ENCODE results near the gene TCEAL9. TPM values are rescaled to one million over a fixed set of nuclear protein-coding genes. Genes with fewer than 3 reads are reported as not detected.

The TCEAL9 gene, protein sequence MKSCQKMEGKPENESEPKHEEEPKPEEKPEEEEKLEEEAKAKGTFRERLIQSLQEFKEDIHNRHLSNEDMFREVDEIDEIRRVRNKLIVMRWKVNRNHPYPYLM
- total RNA-seq = 10 to 100 TPM; 43.3 to 56.9 TPM

DNA sequence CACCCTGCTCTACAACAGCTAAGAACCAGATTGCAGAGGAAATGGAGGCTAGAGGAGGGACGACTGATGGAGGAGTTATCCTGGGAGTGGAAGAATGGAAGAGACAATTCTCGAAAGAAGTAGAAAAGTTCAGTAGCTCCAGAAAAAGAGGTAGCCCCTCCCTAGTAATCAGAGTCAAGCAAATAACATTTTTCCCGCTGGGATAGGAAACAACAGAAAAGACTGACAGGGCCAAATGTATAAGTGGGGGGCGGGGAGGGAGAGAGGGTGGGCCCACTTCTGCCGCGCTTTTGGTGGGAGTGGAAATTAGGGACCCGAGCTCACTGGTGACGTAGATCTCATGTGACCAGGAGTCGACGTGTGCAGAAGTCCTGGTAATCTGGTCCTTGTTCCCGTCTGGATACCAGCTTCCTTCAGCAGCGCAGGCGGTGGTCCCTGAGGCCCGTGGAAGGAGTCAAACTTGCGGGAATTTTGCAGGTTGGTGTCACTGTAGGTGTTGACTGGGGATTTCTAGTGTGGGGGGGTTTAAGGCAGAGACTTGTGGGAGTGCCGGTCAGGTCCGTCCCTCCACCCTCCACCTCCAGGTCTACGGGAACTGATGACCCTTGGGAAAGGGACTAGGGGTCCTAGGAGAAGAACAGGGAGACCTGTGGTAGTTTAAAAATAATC lies at the start of gene TCEAL9:
Gene TCEAL9 (plus strand): TSS at position 377 of the 669 bp plus-strand sequence. CDS start 1,179 bp downstream, outside the sequence.
- TF ChIP-seq, protein P1, sequence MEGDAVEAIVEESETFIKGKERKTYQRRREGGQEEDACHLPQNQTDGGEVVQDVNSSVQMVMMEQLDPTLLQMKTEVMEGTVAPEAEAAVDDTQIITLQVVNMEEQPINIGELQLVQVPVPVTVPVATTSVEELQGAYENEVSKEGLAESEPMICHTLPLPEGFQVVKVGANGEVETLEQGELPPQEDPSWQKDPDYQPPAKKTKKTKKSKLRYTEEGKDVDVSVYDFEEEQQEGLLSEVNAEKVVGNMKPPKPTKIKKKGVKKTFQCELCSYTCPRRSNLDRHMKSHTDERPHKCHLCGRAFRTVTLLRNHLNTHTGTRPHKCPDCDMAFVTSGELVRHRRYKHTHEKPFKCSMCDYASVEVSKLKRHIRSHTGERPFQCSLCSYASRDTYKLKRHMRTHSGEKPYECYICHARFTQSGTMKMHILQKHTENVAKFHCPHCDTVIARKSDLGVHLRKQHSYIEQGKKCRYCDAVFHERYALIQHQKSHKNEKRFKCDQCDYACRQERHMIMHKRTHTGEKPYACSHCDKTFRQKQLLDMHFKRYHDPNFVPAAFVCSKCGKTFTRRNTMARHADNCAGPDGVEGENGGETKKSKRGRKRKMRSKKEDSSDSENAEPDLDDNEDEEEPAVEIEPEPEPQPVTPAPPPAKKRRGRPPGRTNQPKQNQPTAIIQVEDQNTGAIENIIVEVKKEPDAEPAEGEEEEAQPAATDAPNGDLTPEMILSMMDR (IDR thresholded peaks at IDR 0.05) = no peak
- Histone ChIP-seq H3K27me3 (no peaks in the 10 kb centered on the region), H3K9me3 (no peaks in the 10 kb centered on the region), H3K36me3 (no peaks in the 10 kb centered on the region), H3K4me1 (no peaks in the 10 kb centered on the region), H3K27ac (peak within 1 kb of the TSS; percentile 89 to 90), H3K4me3 (peak within 1 kb of the TSS; percentile 62 to 63)
- DNase-seq (ENCODE audit: low spot score) = peak; percentile 71

DNA sequence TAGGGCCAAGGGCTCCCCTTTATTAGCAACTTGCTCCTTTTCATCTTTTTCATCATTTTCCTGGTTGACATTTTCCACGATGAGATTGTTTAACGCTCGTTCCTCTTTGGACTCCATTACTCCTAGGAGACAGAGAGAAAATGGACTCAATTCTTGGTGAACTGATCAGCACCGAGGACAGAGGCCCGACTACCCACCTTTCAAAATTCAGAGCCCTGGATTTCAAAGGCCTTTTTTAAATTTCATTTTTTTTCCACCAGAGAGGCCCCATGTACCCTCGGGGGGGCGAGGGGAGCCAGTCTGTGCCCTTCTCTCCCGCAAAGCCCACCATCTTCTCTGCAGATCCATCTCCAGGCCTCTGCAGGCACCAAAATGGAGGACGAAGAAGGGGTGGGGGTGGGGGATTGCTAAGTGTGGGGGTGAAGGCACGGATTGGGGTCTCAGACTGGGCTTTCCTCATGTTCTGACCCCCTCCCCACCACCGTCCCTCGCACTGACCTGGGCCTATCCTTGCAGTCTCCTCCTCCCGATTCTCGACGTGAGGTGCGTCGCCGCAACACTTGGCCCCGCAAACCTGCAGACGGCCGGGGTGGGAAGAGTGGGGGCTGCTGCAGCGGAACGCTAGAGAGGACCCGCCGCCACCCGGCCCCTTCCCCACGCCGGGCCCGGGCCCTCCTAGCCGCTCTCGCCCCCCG lies 46.3 kb upstream of the TCEAL9 start:
- TF ChIP-seq, protein P1 (IDR thresholded peaks at IDR 0.05) = no peak
- Histone ChIP-seq H3K27ac (no peak overlapping the region), H3K9me3 (no peaks in the 10 kb centered on the region), H3K4me3 (peak overlapping the region; percentile 48 to 53), H3K36me3 (no peaks in the 10 kb centered on the region), H3K4me1 (no peaks in the 10 kb centered on the region), H3K27me3 (no peaks in the 10 kb centered on the region)
- DNase-seq (ENCODE audit: low spot score) = no peak

DNA sequence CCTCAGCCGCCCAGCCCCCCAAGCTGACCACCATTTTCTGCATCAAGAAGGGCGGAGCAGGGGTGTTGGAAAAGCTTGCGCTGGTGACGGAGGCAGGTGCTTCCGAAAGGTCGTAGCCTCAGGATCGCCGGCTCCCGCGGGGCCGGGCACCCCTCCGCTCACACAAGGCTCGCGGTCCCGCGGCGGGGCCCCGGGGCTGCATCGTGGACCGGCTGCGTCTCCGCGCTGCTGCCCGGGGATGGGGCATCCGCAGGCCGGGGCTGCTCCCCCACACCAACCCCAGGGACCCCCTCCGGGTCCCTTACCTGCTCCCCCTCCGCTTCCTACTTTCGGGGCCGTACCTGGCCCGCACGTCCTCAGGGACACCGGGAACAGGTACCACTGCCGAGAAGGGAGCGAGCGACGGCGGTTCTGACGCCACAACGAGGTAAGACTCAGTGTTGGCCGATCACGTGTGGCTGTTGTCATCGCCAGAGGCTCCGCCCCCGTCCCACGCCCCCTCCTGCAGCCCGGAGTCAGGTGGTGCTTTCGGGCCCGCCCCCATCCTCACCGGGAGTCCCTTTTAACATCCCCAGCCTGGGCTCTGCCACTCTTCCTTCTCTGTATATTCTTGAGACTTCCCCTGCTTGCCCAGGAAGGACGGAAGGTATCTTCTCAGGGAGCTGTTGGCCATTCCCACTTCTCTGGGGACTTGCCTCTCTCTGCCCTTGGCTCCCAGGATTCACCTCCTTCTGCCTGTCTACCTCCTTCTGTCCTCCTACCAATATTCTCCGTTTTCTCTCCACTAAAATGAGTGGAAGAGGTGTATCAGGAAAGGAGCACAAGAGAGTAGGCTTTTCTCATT lies 45.5 kb upstream of the TCEAL9 start, which contains the start of gene BEX2:
Gene BEX2 (minus strand): TSS at position 436 of the 844 bp plus-strand sequence. CDS start 1,014 bp downstream, outside the sequence.
- no peak within 1 kb of the TSS for H3K27ac ChIP-seq

DNA sequence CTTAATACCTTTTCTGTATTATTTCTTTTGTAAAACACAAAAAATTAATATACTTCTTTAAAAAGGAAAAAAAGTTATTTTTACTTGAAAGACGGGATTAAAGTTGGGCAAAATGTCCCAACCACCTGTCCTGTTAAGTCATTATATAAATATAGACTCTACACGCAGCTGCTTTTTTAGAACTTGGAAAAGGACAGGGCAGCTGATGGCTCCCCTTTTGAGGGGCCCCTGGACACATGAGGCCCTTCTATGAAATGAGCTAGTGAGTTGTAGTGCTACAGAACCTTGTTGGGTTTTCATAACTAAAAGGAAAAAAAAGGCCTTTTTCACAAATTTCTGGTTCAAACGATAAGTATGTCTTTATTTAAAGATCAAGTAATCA lies 44.9 kb upstream of the TCEAL9 start:
- H3K27me3 ChIP-seq = no peaks in the 10 kb centered on the region
- no peak overlapping the region for H3K27ac ChIP-seq
- DNase-seq (ENCODE audit: low spot score) = no peak
- H3K36me3 ChIP-seq = no peaks in the 10 kb centered on the region
- H3K9me3 ChIP-seq = no peaks in the 10 kb centered on the region
- H3K4me1 ChIP-seq = no peaks in the 10 kb centered on the region
- peak overlapping the region in 1 of 2 donors; percentile 53 for H3K4me3 ChIP-seq
- TF ChIP-seq, protein P1 (IDR thresholded peaks at IDR 0.05) = no peak

More for the DNA sequence above, 45.5 kb upstream of the TCEAL9 start, which contains the start of gene BEX2:
- H3K4me3 ChIP-seq = peak within 1 kb of the TSS; percentile 48 to 53
- no peaks in the 10 kb centered on the region for H3K9me3 ChIP-seq
- H3K36me3 ChIP-seq = no peaks in the 10 kb centered on the region
- H3K4me1 ChIP-seq = no peaks in the 10 kb centered on the region
- TF ChIP-seq, protein P1 (IDR thresholded peaks at IDR 0.05) = no peak
- DNase-seq (ENCODE audit: low spot score) = no peak
- H3K27me3 ChIP-seq = no peaks in the 10 kb centered on the region

DNA sequence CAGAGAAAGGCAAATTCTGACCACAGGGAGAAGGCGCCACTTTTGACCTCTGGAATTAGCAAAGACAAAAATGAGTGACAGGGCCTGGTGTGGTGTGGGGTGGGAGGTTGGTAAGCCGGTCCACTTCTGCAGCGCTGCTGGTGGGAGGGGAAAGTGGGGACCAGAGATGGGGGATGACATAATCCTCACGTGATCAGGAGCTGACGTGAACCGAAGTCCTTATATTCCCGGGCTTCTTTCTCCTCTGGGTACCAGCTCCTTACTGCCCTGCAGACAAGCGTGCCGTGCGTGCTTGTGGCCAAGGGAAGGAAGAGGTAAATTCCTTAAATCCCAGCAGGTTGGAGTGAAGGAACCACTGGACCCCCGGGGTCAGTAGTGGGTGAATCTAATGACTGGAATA lies 26.3 kb upstream of the TCEAL9 start, which contains the start of gene TCEAL7:
Gene TCEAL7 (plus strand): TSS at position 249 of the 400 bp plus-strand sequence. CDS start 1,165 bp downstream, outside the sequence.
- Histone ChIP-seq H3K4me1 (no peaks in the 10 kb centered on the region), H3K27ac (no peak within 1 kb of the TSS), H3K36me3 (no peaks in the 10 kb centered on the region), H3K27me3 (no peaks in the 10 kb centered on the region), H3K9me3 (no peaks in the 10 kb centered on the region), H3K4me3 (peak within 1 kb of the TSS; percentile 18 to 36)
- TF ChIP-seq, protein P1 (IDR thresholded peaks at IDR 0.05) = no peak
- no peak for DNase-seq (ENCODE audit: low spot score)
